MM.1S (cell line): ENCODE data around the gene P2RY12.

ENCODE experiments used
- DNase-seq: peaks from one replicate; pipeline ENCODE4 v3.0.0-alpha.2; 2015
- H2AFZ ChIP-seq: fragments of 300-600 bp; sonication (generic); 2 replicates; pipeline ENCODE4 v1.6.0; 2016; ENCODE audit warnings: antibody characterized with exemption, low read length
- H3F3A ChIP-seq: fragments of 300-600 bp; sonication (generic); 2 replicates; pipeline ENCODE4 v1.6.1; 2016; ENCODE audit warnings: mild to moderate bottlenecking, antibody characterized with exemption, low read length, moderate library complexity, mixed read lengths; ENCODE audit not compliant: insufficient read depth
- H3K27ac ChIP-seq: fragments of 300-600 bp; sonication (generic); 2 replicates; pipeline ENCODE4 v1.5.1; 2016; ENCODE audit warnings: mild to moderate bottlenecking, low read length
- H3K27me3 ChIP-seq: fragments of 300-600 bp; sonication (generic); replicated peaks from 2 replicates; pipeline ENCODE4 v1.6.0; 2016; ENCODE audit warnings: low read length; ENCODE audit not compliant: insufficient read depth
- H3K36me3 ChIP-seq: fragments of 300-600 bp; sonication (generic); replicated peaks from 2 replicates; pipeline ENCODE4 v1.6.1; 2016; ENCODE audit warnings: mild to moderate bottlenecking, low read length, mixed read lengths; ENCODE audit not compliant: insufficient read depth
- H3K4me1 ChIP-seq: fragments of 300-600 bp; sonication (generic); 2 replicates; pipeline ENCODE4 v1.6.1; 2016; ENCODE audit warnings: low read length, mixed read lengths
- H3K4me2 ChIP-seq: fragments of 300-600 bp; sonication (generic); 2 replicates; pipeline ENCODE4 v1.6.0; 2016; ENCODE audit warnings: low read depth, low read length
- H3K4me3 ChIP-seq: fragments of 300-600 bp; sonication (generic); 2 replicates; pipeline ENCODE4 v1.5.1; 2016; ENCODE audit warnings: low read length, mixed read lengths
- H3K79me2 ChIP-seq: fragments of 300-600 bp; sonication (generic); 2 replicates; pipeline ENCODE4 v1.6.1; 2016; ENCODE audit warnings: mixed run types, low read length, mixed read lengths
- H3K9ac ChIP-seq: fragments of 300-600 bp; sonication (generic); 2 replicates; pipeline ENCODE4 v1.6.1; 2016; ENCODE audit warnings: low read length, mixed read lengths
- H3K9me2 ChIP-seq: fragments of 300-600 bp; sonication (generic); replicated peaks from 2 replicates; pipeline ENCODE4 v1.6.1; 2016; ENCODE audit warnings: mild to moderate bottlenecking, low read length, mixed read lengths; ENCODE audit not compliant: insufficient read depth
- H3K9me3 ChIP-seq: fragments of 300-600 bp; sonication (generic); replicated peaks from 2 replicates; pipeline ENCODE4 v1.6.1; 2016; ENCODE audit warnings: mild to moderate bottlenecking, low read length, mixed read lengths; ENCODE audit not compliant: insufficient read depth
- H4K20me1 ChIP-seq: fragments of 300-600 bp; sonication (generic); 2 replicates; pipeline ENCODE4 v1.6.1; 2016; ENCODE audit warnings: mild to moderate bottlenecking, low read length, moderate library complexity, mixed read lengths; ENCODE audit not compliant: insufficient read depth
- EZH2 ChIP-seq: fragments of 300-600 bp; sonication (generic); optimal IDR thresholded peaks from 2 replicates; pipeline ENCODE3; 2017; ENCODE audit warnings: low read depth, mild to moderate bottlenecking, antibody characterized with exemption, low read length, mixed read lengths
- EZH2phosphoT487 ChIP-seq: fragments of 300-600 bp; sonication (generic); IDR thresholded peaks from 2 replicates; pipeline ENCODE4 v1.6.1; 2018; ENCODE audit warnings: antibody characterized with exemption, low read length
- TF ChIP-seq, protein P1 (sequence below): fragments of 300-600 bp; sonication (generic); IDR thresholded peaks from 2 replicates; pipeline ENCODE4 v1.5.1; 2016; ENCODE audit warnings: antibody characterized with exemption, low read length, mixed read lengths

The P2RY12 gene

DNA sequence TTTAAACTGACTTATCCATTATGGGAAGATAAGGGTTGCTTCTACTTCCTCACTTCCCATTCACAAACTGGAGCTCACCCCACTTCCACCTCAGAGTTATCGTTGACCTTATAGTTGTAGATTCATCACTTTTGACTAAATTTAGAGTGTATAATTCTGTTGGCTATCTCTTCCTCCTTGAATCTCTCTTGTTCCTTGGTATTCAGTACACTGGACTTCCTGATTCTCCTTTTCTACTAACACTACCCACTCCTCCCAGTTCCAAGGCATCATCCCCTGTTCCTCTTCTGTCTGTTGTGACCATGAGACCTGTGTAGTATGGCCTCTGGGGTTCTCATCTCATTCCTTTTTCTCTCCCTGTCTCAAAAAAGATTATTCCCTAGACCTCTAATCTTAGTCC lies 62.0 kb downstream of the P2RY12 start:
- no peak for DNase-seq
- no peaks in the 10 kb centered on the region for H3K9me2 ChIP-seq
- no peak overlapping the region for H3K9ac ChIP-seq
- H3K4me1 ChIP-seq, result no peaks in the 10 kb centered on the region
- TF ChIP-seq EZH2, result no peak
- no peak for TF ChIP-seq EZH2phosphoT487
- H3K36me3 ChIP-seq, result no peaks in the 10 kb centered on the region
- no peak overlapping the region for H3K4me2 ChIP-seq
- no peaks in the 10 kb centered on the region for H3K79me2 ChIP-seq
- no peaks in the 10 kb centered on the region for H3K27me3 ChIP-seq
- H3K4me3 ChIP-seq, result no peak overlapping the region
- H4K20me1 ChIP-seq, result no peaks in the 10 kb centered on the region
- H3F3A ChIP-seq, result no peaks in the 10 kb centered on the region
- no peaks in the 10 kb centered on the region for H3K9me3 ChIP-seq
- H2AFZ ChIP-seq, result no peak overlapping the region
- H3K27ac ChIP-seq, result no peak overlapping the region

DNA sequence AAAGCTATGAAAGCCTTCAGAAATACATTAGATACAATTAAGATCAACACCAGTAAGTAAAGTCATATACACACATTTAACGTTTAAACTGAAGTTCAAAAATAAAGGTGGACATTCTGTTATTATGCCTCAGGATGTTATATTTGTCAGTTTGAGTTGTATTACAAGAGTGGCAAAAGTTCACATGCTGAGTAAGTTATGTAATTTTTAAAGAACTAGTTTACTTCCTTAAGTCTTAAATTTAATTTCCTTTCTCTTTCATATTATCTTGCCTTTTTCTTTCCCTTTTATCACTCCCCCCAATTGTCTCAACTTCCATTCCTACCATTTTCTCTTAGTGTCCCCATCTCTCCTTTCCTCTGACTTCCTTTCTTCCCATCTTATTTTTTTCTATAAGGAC lies 63.0 kb downstream of the P2RY12 start:
- no peak for DNase-seq
- Histone ChIP-seq H3K4me2 (no peak overlapping the region), H3K9ac (no peak overlapping the region), H3K4me3 (no peak overlapping the region), H3F3A (no peaks in the 10 kb centered on the region), H3K27me3 (no peaks in the 10 kb centered on the region), H3K9me3 (no peaks in the 10 kb centered on the region), H4K20me1 (no peaks in the 10 kb centered on the region), H2AFZ (no peak overlapping the region), H3K36me3 (no peaks in the 10 kb centered on the region), H3K27ac (no peak overlapping the region), H3K79me2 (no peaks in the 10 kb centered on the region), H3K4me1 (no peaks in the 10 kb centered on the region), H3K9me2 (no peaks in the 10 kb centered on the region)
- TF ChIP-seq, protein P1, sequence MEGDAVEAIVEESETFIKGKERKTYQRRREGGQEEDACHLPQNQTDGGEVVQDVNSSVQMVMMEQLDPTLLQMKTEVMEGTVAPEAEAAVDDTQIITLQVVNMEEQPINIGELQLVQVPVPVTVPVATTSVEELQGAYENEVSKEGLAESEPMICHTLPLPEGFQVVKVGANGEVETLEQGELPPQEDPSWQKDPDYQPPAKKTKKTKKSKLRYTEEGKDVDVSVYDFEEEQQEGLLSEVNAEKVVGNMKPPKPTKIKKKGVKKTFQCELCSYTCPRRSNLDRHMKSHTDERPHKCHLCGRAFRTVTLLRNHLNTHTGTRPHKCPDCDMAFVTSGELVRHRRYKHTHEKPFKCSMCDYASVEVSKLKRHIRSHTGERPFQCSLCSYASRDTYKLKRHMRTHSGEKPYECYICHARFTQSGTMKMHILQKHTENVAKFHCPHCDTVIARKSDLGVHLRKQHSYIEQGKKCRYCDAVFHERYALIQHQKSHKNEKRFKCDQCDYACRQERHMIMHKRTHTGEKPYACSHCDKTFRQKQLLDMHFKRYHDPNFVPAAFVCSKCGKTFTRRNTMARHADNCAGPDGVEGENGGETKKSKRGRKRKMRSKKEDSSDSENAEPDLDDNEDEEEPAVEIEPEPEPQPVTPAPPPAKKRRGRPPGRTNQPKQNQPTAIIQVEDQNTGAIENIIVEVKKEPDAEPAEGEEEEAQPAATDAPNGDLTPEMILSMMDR, result no peak
- no peak for TF ChIP-seq EZH2
- TF ChIP-seq EZH2phosphoT487, result no peak

DNA sequence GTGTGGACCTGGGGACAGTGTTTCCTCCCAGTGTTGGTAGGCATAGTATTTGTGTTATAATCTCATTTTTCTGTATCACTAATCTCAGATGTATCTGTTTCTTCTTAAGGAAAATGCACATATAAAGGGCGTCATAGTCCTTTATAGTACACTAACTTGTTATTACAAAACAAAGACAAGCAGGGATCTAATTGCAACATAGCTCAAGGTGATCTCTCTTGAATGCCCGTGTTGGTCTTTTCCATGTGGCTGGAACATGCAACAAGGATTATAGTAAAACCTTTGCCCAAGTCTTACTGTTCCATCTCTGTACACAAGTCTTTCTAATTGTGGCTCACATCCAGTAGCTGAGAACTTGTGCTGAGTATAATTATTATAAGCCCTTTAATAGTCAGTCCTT lies 64.4 kb downstream of the P2RY12 start:
- Histone ChIP-seq H3K4me3 (no peak overlapping the region), H3K36me3 (no peaks in the 10 kb centered on the region), H4K20me1 (no peaks in the 10 kb centered on the region), H2AFZ (no peak overlapping the region), H3K4me1 (no peaks in the 10 kb centered on the region), H3K9me3 (no peaks in the 10 kb centered on the region), H3K9ac (no peak overlapping the region), H3K9me2 (no peaks in the 10 kb centered on the region), H3K4me2 (no peak overlapping the region), H3K79me2 (no peaks in the 10 kb centered on the region), H3K27ac (no peak overlapping the region), H3K27me3 (no peaks in the 10 kb centered on the region), H3F3A (no peaks in the 10 kb centered on the region)
- DNase-seq, result no peak
- no peak for TF ChIP-seq EZH2phosphoT487
- TF ChIP-seq, protein P1, result no peak

DNA sequence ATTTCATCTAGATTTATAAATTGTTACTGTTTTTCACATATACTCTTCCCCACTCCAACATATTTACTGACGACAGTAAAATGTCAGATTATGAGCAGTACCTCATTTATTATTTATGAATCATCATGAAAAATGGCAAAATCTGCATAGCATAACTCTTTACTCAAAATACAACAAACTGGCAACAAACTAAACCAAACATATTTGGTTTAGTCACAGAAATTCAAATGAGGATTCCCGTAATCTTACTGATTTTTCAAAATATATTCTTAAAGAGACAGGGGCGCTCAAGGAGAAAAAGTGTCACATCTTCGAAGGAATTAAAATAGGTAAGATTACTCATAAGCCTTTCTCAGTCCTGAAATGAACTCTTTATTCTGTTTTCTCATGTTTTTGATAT lies 64.9 kb downstream of the P2RY12 start:
- H3K27ac ChIP-seq, result no peak overlapping the region
- no peaks in the 10 kb centered on the region for H3K4me1 ChIP-seq
- no peak overlapping the region for H2AFZ ChIP-seq
- H3K79me2 ChIP-seq, result no peaks in the 10 kb centered on the region
- no peaks in the 10 kb centered on the region for H3K9me3 ChIP-seq
- H3F3A ChIP-seq, result no peaks in the 10 kb centered on the region
- no peaks in the 10 kb centered on the region for H3K36me3 ChIP-seq
- TF ChIP-seq EZH2phosphoT487 (no peak), EZH2 (no peak)
- TF ChIP-seq, protein P1, result no peak
- H3K4me3 ChIP-seq, result no peak overlapping the region
- no peaks in the 10 kb centered on the region for H3K27me3 ChIP-seq
- H3K9me2 ChIP-seq, result no peaks in the 10 kb centered on the region
- no peaks in the 10 kb centered on the region for H4K20me1 ChIP-seq
- no peak overlapping the region for H3K9ac ChIP-seq
- H3K4me2 ChIP-seq, result no peak overlapping the region
- DNase-seq, result no peak
